Loucy (cell line): Measurements from ENCODE around the gene GRIK2.

ENCODE experiments used
- EZH2phosphoT487 ChIP-seq: fragments of 200-600 bp; IDR thresholded peaks from 2 replicates; pipeline ENCODE4 v1.6.1; 2018; ENCODE audit warnings: antibody characterized with exemption, mild to moderate bottlenecking, moderate library complexity, borderline replicate concordance
- TF ChIP-seq, protein P1 (sequence below): fragments of 200-600 bp; sonication (generic); conservative IDR thresholded peaks from 2 replicates; pipeline ENCODE4 v1.5.1; 2014; ENCODE audit warnings: mild to moderate bottlenecking, antibody characterized with exemption, low read length

DNA sequence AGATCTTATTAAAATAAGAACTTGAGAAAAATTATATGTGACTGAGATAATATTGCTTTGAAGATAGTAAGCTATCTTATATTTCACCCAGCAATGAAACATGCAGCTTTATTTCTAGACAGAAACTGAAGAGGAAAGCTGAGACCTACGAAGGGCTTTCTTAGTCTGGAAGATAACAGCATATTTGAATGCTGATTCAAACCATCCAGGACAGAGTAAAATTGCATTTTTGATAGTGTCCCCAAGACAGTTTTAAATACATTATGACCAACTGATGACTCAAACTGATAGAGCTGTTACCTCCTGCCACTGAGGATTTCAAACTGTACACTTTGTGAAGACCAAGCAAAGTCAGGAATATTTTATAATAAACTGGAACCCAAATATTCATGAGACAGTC, 409.6 kb downstream of the GRIK2 start:
- TF ChIP-seq, protein P1, sequence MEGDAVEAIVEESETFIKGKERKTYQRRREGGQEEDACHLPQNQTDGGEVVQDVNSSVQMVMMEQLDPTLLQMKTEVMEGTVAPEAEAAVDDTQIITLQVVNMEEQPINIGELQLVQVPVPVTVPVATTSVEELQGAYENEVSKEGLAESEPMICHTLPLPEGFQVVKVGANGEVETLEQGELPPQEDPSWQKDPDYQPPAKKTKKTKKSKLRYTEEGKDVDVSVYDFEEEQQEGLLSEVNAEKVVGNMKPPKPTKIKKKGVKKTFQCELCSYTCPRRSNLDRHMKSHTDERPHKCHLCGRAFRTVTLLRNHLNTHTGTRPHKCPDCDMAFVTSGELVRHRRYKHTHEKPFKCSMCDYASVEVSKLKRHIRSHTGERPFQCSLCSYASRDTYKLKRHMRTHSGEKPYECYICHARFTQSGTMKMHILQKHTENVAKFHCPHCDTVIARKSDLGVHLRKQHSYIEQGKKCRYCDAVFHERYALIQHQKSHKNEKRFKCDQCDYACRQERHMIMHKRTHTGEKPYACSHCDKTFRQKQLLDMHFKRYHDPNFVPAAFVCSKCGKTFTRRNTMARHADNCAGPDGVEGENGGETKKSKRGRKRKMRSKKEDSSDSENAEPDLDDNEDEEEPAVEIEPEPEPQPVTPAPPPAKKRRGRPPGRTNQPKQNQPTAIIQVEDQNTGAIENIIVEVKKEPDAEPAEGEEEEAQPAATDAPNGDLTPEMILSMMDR = no peak
- TF ChIP-seq EZH2phosphoT487 = no peak
